ENCODE results near the gene MRPS10.
"Not testable (repeated sequence)": the region's sequence is repeated elsewhere in the genome, so short reads cannot be mapped to it uniquely, and the experiment has no call there.

Gene MRPS10

GRCh38 chr6:42204768-42205282, 12.8 kb downstream of the MRPS10 start:
- Mint-ChIP-seq H3K4me1 (ENCODE audit: low read depth) (no peaks in the 10 kb centered on the region), H3K4me3 (no peak overlapping the region), H3K27ac (no peak overlapping the region), H3K9me3 (ENCODE audit: low read depth) (no peaks in the 10 kb centered on the region), H3K36me3 (peaks cover 14% of the 10 kb centered on the region), H3K27me3 (no peaks in the 10 kb centered on the region)

GRCh38 chr6:42203183-42203582, 14.5 kb downstream of the MRPS10 start:
- Mint-ChIP-seq H3K4me3 (no peak overlapping the region), H3K9me3 (ENCODE audit: low read depth) (no peaks in the 10 kb centered on the region), H3K27me3 (no peaks in the 10 kb centered on the region), H3K4me1 (ENCODE audit: low read depth) (no peaks in the 10 kb centered on the region), H3K36me3 (peaks cover 14% of the 10 kb centered on the region), H3K27ac (no peak overlapping the region)

DNA sequence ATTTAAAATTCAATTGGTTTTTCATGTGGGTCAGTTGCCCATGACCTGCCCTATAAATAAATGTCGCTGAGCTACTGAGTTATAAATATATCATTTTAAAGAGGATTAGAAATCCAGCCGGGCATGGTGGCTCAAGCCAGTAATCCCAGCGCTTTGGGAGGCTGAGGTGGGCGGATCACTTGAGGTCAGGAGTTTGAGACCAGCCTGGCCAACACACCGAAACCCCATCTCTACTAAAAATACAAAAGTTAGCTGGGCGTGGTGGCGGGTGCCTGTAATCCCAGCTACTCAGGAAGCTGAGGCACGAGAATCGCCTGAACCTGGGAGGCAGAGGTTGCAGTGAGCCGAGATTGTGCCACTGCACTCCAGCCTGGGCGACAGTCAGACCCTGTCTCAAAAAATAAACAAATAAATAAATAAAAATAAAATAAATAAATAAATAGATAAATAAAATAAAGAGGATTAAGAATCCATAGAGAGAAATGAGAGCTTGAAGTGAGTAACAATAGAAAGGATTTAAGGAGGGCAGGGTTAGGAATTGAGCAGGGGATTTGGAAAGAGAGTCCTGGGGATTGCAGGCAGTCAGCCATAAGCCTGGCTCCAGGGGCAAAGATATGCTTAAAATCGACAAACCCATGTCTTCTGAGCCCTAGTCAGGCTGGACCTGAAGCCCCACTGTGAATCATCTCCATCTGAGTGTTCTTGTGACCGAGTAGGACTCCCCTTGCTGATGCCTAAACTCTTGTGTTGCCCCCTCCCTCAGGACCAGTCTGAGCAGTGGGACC, 15.3 kb downstream of the MRPS10 start:
- not testable (repeated sequence) for H3K4me1 Mint-ChIP-seq (ENCODE audit: low read depth); H3K9me3 Mint-ChIP-seq (ENCODE audit: low read depth); H3K27ac Mint-ChIP-seq; H3K27me3 Mint-ChIP-seq; H3K4me3 Mint-ChIP-seq
- H3K36me3 Mint-ChIP-seq: peaks cover 14% of the 10 kb centered on the region

GRCh38 chr6:42201382-42201781, 16.3 kb downstream of the MRPS10 start:
- Mint-ChIP-seq H3K27ac (no peak overlapping the region), H3K9me3 (ENCODE audit: low read depth) (no peaks in the 10 kb centered on the region), H3K4me1 (ENCODE audit: low read depth) (peaks cover 3% of the 10 kb centered on the region), H3K4me3 (no peak overlapping the region), H3K36me3 (peaks cover 14% of the 10 kb centered on the region), H3K27me3 (no peaks in the 10 kb centered on the region)

GRCh38 chr6:42200035-42200434, 17.6 kb downstream of the MRPS10 start:
- H3K9me3 Mint-ChIP-seq (ENCODE audit: low read depth): no peaks in the 10 kb centered on the region
- peaks cover 14% of the 10 kb centered on the region for H3K36me3 Mint-ChIP-seq
- H3K4me3 Mint-ChIP-seq: no peak overlapping the region
- H3K4me1 Mint-ChIP-seq (ENCODE audit: low read depth): peaks cover 3% of the 10 kb centered on the region
- no peaks in the 10 kb centered on the region for H3K27me3 Mint-ChIP-seq
- H3K27ac Mint-ChIP-seq: no peak overlapping the region

GRCh38 chr6:42199106-42199981, 18.3 kb downstream of the MRPS10 start:
- H3K4me3 Mint-ChIP-seq: no peak overlapping the region
- no peaks in the 10 kb centered on the region for H3K9me3 Mint-ChIP-seq (ENCODE audit: low read depth)
- no peak overlapping the region for H3K27ac Mint-ChIP-seq
- no peaks in the 10 kb centered on the region for H3K27me3 Mint-ChIP-seq
- peaks cover 3% of the 10 kb centered on the region for H3K4me1 Mint-ChIP-seq (ENCODE audit: low read depth)
- H3K36me3 Mint-ChIP-seq: peaks cover 14% of the 10 kb centered on the region

- H3K4me1 Mint-ChIP-seq (ENCODE audit: low read depth): peaks cover 3% of the 10 kb centered on the region
- peaks cover 14% of the 10 kb centered on the region for H3K36me3 Mint-ChIP-seq
- H3K27ac Mint-ChIP-seq: no peak overlapping the region
- no peaks in the 10 kb centered on the region for H3K27me3 Mint-ChIP-seq
- no peaks in the 10 kb centered on the region for H3K9me3 Mint-ChIP-seq (ENCODE audit: low read depth)
- no peak overlapping the region for H3K4me3 Mint-ChIP-seq
Observed at GRCh38 chr6:42197555-42198362, 19.9 kb downstream of the MRPS10 start.

DNA sequence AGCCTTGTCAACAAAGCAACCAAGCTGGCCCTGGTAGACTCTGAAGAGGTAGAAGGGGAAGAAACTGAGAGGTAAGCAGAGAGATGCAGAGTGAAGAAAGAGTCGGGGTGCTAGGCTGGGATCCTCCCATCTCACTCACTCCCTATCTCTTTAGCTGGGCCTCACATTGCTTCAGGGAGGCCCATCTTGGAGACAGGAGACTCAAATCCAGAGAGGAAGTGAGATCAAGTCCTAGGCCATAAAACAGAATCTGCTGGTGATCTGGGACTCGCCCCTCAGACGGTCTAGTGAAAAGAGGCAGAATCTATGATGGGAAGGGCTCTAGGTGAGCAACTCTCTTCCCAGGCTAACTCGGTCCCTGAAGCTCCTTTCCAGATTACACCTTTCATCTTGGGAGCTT, 22.2 kb downstream of the MRPS10 start:
- H3K27ac Mint-ChIP-seq: no peak overlapping the region
- H3K9me3 Mint-ChIP-seq (ENCODE audit: low read depth): no peaks in the 10 kb centered on the region
- peaks cover 3% of the 10 kb centered on the region for H3K4me1 Mint-ChIP-seq (ENCODE audit: low read depth)
- no peak overlapping the region for H3K4me3 Mint-ChIP-seq
- peaks cover 15% of the 10 kb centered on the region for H3K36me3 Mint-ChIP-seq
- H3K27me3 Mint-ChIP-seq: no peaks in the 10 kb centered on the region

GRCh38 chr6:42194056-42194455, 23.6 kb downstream of the MRPS10 start:
- Mint-ChIP-seq H3K4me3 (no peak overlapping the region), H3K9me3 (ENCODE audit: low read depth) (no peaks in the 10 kb centered on the region), H3K27ac (no peak overlapping the region), H3K27me3 (no peaks in the 10 kb centered on the region), H3K36me3 (peaks cover 7% of the 10 kb centered on the region), H3K4me1 (ENCODE audit: low read depth) (peaks cover 3% of the 10 kb centered on the region)

- Mint-ChIP-seq H3K4me3 (no peak overlapping the region), H3K27me3 (no peaks in the 10 kb centered on the region), H3K27ac (no peak overlapping the region), H3K9me3 (ENCODE audit: low read depth) (no peaks in the 10 kb centered on the region), H3K36me3 (peaks cover 7% of the 10 kb centered on the region), H3K4me1 (ENCODE audit: low read depth) (peaks cover 3% of the 10 kb centered on the region)
Observed at GRCh38 chr6:42193491-42193894, 24.2 kb downstream of the MRPS10 start.

GRCh38 chr6:42192385-42192784, 25.3 kb downstream of the MRPS10 start:
- H3K4me1 Mint-ChIP-seq (ENCODE audit: low read depth); H3K4me3 Mint-ChIP-seq; H3K27ac Mint-ChIP-seq; H3K36me3 Mint-ChIP-seq; H3K9me3 Mint-ChIP-seq (ENCODE audit: low read depth); H3K27me3 Mint-ChIP-seq: not testable (repeated sequence)

GRCh38 chr6:42190554-42191183, 27.0 kb downstream of the MRPS10 start:
- H3K4me3 Mint-ChIP-seq: no peak overlapping the region
- H3K9me3 Mint-ChIP-seq (ENCODE audit: low read depth): no peaks in the 10 kb centered on the region
- H3K4me1 Mint-ChIP-seq (ENCODE audit: low read depth): no peaks in the 10 kb centered on the region
- H3K27ac Mint-ChIP-seq: no peak overlapping the region
- no peaks in the 10 kb centered on the region for H3K27me3 Mint-ChIP-seq
- peaks cover 10% of the 10 kb centered on the region for H3K36me3 Mint-ChIP-seq

DNA sequence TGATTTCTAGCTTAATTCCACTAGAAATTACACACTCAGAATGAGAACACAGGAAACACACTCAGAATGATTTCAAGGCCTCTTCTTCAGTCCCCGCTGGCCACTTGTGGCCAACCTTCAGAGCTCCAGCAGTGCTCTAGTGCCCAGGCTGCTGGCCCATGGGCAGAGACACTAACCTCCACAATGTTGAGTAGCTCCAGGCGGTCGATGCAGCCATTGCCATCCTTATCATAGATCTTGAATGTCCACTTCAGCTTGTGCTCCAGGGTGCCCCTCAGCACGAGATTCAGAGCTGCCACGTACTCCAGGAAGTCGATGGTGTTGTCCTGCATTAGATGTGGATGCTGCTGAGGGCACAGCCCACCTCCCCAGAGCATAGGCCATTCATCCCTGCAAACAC, 29.3 kb downstream of the MRPS10 start:
- no peaks in the 10 kb centered on the region for H3K9me3 Mint-ChIP-seq (ENCODE audit: low read depth)
- no peak overlapping the region for H3K4me3 Mint-ChIP-seq
- no peaks in the 10 kb centered on the region for H3K27me3 Mint-ChIP-seq
- H3K27ac Mint-ChIP-seq: no peak overlapping the region
- no peaks in the 10 kb centered on the region for H3K4me1 Mint-ChIP-seq (ENCODE audit: low read depth)
- H3K36me3 Mint-ChIP-seq: peaks cover 12% of the 10 kb centered on the region

- no peaks in the 10 kb centered on the region for H3K9me3 Mint-ChIP-seq (ENCODE audit: low read depth)
- H3K27ac Mint-ChIP-seq: no peak overlapping the region
- no peaks in the 10 kb centered on the region for H3K27me3 Mint-ChIP-seq
- H3K4me1 Mint-ChIP-seq (ENCODE audit: low read depth): no peaks in the 10 kb centered on the region
- no peak overlapping the region for H3K4me3 Mint-ChIP-seq
- H3K36me3 Mint-ChIP-seq: peaks cover 6% of the 10 kb centered on the region
Observed at GRCh38 chr6:42185597-42185996, 32.1 kb downstream of the MRPS10 start.
